ENCODE results near the gene HIVEP3. TPM values are rescaled to one million over a fixed set of nuclear protein-coding genes. Genes with fewer than 3 reads are reported as not detected.

Gene HIVEP3
- total and polyA plus RNA-seq, 3 donors from 2014 or later = 4.8 to 7.3 (median 7.2) TPM

- Histone ChIP-seq H3K4me1 (peaks cover 9% of the 10 kb centered on the region), H3K27ac (no peak overlapping the region), H3K27me3 (no peaks in the 10 kb centered on the region), H3K36me3 (ENCODE audit: low read depth, missing control alignments) (no peaks in the 10 kb centered on the region), H3K4me3 (no peak overlapping the region), H3K9me3 (no peaks in the 10 kb centered on the region)
- intact Hi-C loops (cut with DNase I; ENCODE audit: low total_unique reads) = no loop called here
- no peak for DNase-seq
- TF ChIP-seq CTCF (IDR thresholded peaks at IDR 0.05) = no peak
- TF ChIP-seq POLR2A (IDR thresholded peaks at IDR 0.05) = no peak
- 85 to 91% methylated on average over 10 of the region's 10 CpGs for WGBS, 2 donors
These were observed 244.2 kb downstream of the HIVEP3 start for GRCh38 chr1:41674522-41674921.

GRCh38 chr1:41673806-41674205, 244.9 kb downstream of the HIVEP3 start:
- intact Hi-C loops (cut with DNase I; ENCODE audit: low total_unique reads) = no loop called here
- TF ChIP-seq POLR2A (IDR thresholded peaks at IDR 0.05) (no peak), CTCF (IDR thresholded peaks at IDR 0.05) (no peak)
- no peaks in the 10 kb centered on the region for H3K36me3 ChIP-seq (ENCODE audit: low read depth, missing control alignments)
- H3K9me3 ChIP-seq = no peaks in the 10 kb centered on the region
- H3K27ac ChIP-seq = no peak overlapping the region
- WGBS, 2 donors = 58 to 72% methylated on average over 9 of the region's 9 CpGs
- H3K4me3 ChIP-seq = no peak overlapping the region
- peaks cover 9% of the 10 kb centered on the region for H3K4me1 ChIP-seq
- DNase-seq = no peak
- no peaks in the 10 kb centered on the region for H3K27me3 ChIP-seq

GRCh38 chr1:41673378-41673777, 245.3 kb downstream of the HIVEP3 start:
- Histone ChIP-seq H3K27me3 (no peaks in the 10 kb centered on the region), H3K4me3 (no peak overlapping the region), H3K36me3 (ENCODE audit: low read depth, missing control alignments) (no peaks in the 10 kb centered on the region), H3K27ac (no peak overlapping the region), H3K4me1 (peaks cover 5% of the 10 kb centered on the region), H3K9me3 (no peaks in the 10 kb centered on the region)
- TF ChIP-seq POLR2A (IDR thresholded peaks at IDR 0.05) (no peak), CTCF (IDR thresholded peaks at IDR 0.05) (no peak)
- intact Hi-C loops (cut with DNase I; ENCODE audit: low total_unique reads) = no loop called here
- no peak for DNase-seq
- 39 to 63% methylated on average over 4 of the region's 4 CpGs for WGBS, 2 donors

GRCh38 chr1:41672641-41673361, 245.9 kb downstream of the HIVEP3 start:
- no peaks in the 10 kb centered on the region for H3K36me3 ChIP-seq (ENCODE audit: low read depth, missing control alignments)
- TF ChIP-seq CTCF (IDR thresholded peaks at IDR 0.05) (no peak), POLR2A (IDR thresholded peaks at IDR 0.05) (no peak)
- H3K4me1 ChIP-seq = no peaks in the 10 kb centered on the region
- H3K4me3 ChIP-seq = no peak overlapping the region
- H3K27ac ChIP-seq = no peak overlapping the region
- H3K27me3 ChIP-seq = no peaks in the 10 kb centered on the region
- WGBS, 2 donors = 77 to 79% methylated on average over 9 of the region's 9 CpGs
- intact Hi-C loops (cut with DNase I; ENCODE audit: low total_unique reads) = no loop called here
- H3K9me3 ChIP-seq = no peaks in the 10 kb centered on the region
- no peak for DNase-seq

- no peak for TF ChIP-seq CTCF (IDR thresholded peaks at IDR 0.05)
- no peak for TF ChIP-seq POLR2A (IDR thresholded peaks at IDR 0.05)
- 69 to 75% methylated on average over 4 of the region's 4 CpGs for WGBS, 2 donors
- intact Hi-C loops (cut with DNase I; ENCODE audit: low total_unique reads) = no loop called here
These were observed 246.5 kb downstream of the HIVEP3 start for GRCh38 chr1:41672173-41672572.

More at GRCh38 chr1:41672173-41672572, 246.5 kb downstream of the HIVEP3 start:
- Histone ChIP-seq H3K4me3 (no peak overlapping the region), H3K9me3 (no peaks in the 10 kb centered on the region), H3K27me3 (no peaks in the 10 kb centered on the region), H3K4me1 (no peaks in the 10 kb centered on the region), H3K36me3 (ENCODE audit: low read depth, missing control alignments) (no peaks in the 10 kb centered on the region), H3K27ac (no peak overlapping the region)
- no peak for DNase-seq
